OCI-LY1 (cell line): ENCODE data around the gene PADI1.

Experiments used
- H2AFZ ChIP-seq: fragments of 200-600 bp; sonication (generic), shearing (Covaris generic); 2 replicates; pipeline ENCODE4 v1.6.0; 2014; ENCODE audit warnings: antibody characterized with exemption, mild to moderate bottlenecking, low read length
- H3F3A ChIP-seq: fragments of 200-600 bp; sonication (generic), shearing (Covaris generic); 2 replicates; pipeline ENCODE4 v1.6.0; 2014; ENCODE audit warnings: mild to moderate bottlenecking, antibody characterized with exemption, low read length, moderate library complexity; ENCODE audit not compliant: insufficient read depth
- H3K27ac ChIP-seq: fragments of 200-600 bp; sonication (generic); 2 replicates; pipeline ENCODE4 v1.5.1; 2014; ENCODE audit warnings: low read length, mixed run types, mild to moderate bottlenecking, low read depth; ENCODE audit not compliant: poor library complexity, severe bottlenecking
- H3K27me3 ChIP-seq: fragments of 200-600 bp; sonication (generic); 2 replicates; pipeline ENCODE4 v1.6.0; 2014; ENCODE audit warnings: antibody characterized with exemption, mild to moderate bottlenecking, low read length, moderate library complexity; ENCODE audit not compliant: insufficient read depth
- H3K36me3 ChIP-seq: fragments of 200-600 bp; sonication (generic); 2 replicates; pipeline ENCODE4 v1.6.1; 2014; ENCODE audit warnings: mild to moderate bottlenecking, antibody characterized with exemption, low read length, moderate library complexity, mixed read lengths; ENCODE audit not compliant: insufficient read depth
- H3K4me1 ChIP-seq: fragments of 200-600 bp; sonication (generic); 2 replicates; pipeline ENCODE4 v1.5.1; 2014; ENCODE audit warnings: mild to moderate bottlenecking, low read length, moderate library complexity; ENCODE audit not compliant: insufficient read depth, severe bottlenecking
- H3K4me2 ChIP-seq: fragments of 200-600 bp; sonication (generic), shearing (Covaris generic); 2 replicates; pipeline ENCODE4 v1.6.1; 2014; ENCODE audit warnings: low read length
- H3K4me3 ChIP-seq: fragments of 200-600 bp; sonication (generic); 2 replicates; pipeline ENCODE4 v1.5.1; 2014; ENCODE audit warnings: low read length, low read depth, mild to moderate bottlenecking, mixed read lengths; ENCODE audit not compliant: poor library complexity, severe bottlenecking
- H3K79me2 ChIP-seq: fragments of 200-600 bp; shearing (Covaris generic); 2 replicates; pipeline ENCODE4 v1.6.1; 2016; ENCODE audit warnings: mixed run types, low read length, mixed read lengths; ENCODE audit not compliant: insufficient read depth
- H3K9ac ChIP-seq: fragments of 200-600 bp; sonication (generic), shearing (Covaris generic); 2 replicates; pipeline ENCODE4 v1.6.1; 2014; ENCODE audit warnings: mild to moderate bottlenecking, low read length, mixed read lengths
- H3K9me2 ChIP-seq: fragments of 200-600 bp; sonication (generic), shearing (Covaris generic); 2 replicates; pipeline ENCODE4 v1.6.1; 2014; ENCODE audit warnings: low read depth, mild to moderate bottlenecking, low read length, mixed read lengths
- H3K9me3 ChIP-seq: fragments of 200-600 bp; shearing (Covaris generic); 2 replicates; pipeline ENCODE4 v1.6.1; 2014; ENCODE audit warnings: low read length, mixed read lengths
- H4K20me1 ChIP-seq: fragments of 200-600 bp; sonication (generic), shearing (Covaris generic); 2 replicates; pipeline ENCODE4 v1.6.0; 2016; ENCODE audit warnings: mild to moderate bottlenecking, low read length; ENCODE audit not compliant: insufficient read depth
- EZH2 ChIP-seq: fragments of 200-600 bp; sonication (generic), shearing (Covaris generic); IDR thresholded peaks from 2 replicates; pipeline ENCODE4 v1.8.0; 2017; ENCODE audit warnings: borderline replicate concordance, mixed run types, mild to moderate bottlenecking, antibody characterized with exemption, low read length, moderate library complexity, mixed read lengths
- TF ChIP-seq, protein P1 (sequence below): fragments of 200-600 bp; sonication (generic), shearing (Covaris generic); IDR thresholded peaks from 2 replicates; pipeline ENCODE4 v1.5.1; 2017; ENCODE audit warnings: mild to moderate bottlenecking, antibody characterized with exemption, low read length, moderate library complexity, mixed read lengths

PADI1 gene

DNA sequence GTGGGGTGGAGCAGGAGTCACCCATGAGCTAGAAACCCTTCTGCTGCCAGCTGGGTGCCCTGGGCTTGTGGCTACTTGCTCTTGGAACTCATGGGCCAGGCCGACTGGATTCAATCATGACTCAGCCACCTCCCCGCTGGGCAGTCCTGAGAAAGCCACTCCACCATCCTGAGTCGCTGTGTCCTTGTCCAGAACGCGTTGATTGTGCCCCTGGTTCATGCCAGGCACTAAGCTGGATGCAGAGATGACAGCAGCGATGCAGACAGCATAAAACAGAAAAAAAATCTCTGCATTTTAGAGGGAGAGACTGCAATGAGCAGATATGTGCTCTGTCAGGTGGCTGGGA is 10.6 kb downstream of the PADI1 start:
- Histone ChIP-seq H4K20me1 (no peaks in the 10 kb centered on the region), H3K9me3 (no peaks in the 10 kb centered on the region), H3K27ac (no peak overlapping the region), H3K4me1 (no peaks in the 10 kb centered on the region), H3K36me3 (no peaks in the 10 kb centered on the region), H3K4me3 (no peak overlapping the region), H3K27me3 (no peaks in the 10 kb centered on the region; the same call in 1 of the 2 replicates), H3F3A (no peaks in the 10 kb centered on the region), H3K4me2 (no peak overlapping the region), H3K9me2 (no peaks in the 10 kb centered on the region), H3K79me2 (no peaks in the 10 kb centered on the region), H3K9ac (no peak overlapping the region), H2AFZ (no peak overlapping the region)
- TF ChIP-seq, protein P1, sequence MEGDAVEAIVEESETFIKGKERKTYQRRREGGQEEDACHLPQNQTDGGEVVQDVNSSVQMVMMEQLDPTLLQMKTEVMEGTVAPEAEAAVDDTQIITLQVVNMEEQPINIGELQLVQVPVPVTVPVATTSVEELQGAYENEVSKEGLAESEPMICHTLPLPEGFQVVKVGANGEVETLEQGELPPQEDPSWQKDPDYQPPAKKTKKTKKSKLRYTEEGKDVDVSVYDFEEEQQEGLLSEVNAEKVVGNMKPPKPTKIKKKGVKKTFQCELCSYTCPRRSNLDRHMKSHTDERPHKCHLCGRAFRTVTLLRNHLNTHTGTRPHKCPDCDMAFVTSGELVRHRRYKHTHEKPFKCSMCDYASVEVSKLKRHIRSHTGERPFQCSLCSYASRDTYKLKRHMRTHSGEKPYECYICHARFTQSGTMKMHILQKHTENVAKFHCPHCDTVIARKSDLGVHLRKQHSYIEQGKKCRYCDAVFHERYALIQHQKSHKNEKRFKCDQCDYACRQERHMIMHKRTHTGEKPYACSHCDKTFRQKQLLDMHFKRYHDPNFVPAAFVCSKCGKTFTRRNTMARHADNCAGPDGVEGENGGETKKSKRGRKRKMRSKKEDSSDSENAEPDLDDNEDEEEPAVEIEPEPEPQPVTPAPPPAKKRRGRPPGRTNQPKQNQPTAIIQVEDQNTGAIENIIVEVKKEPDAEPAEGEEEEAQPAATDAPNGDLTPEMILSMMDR, result no peak
- TF ChIP-seq EZH2, result no peak

DNA sequence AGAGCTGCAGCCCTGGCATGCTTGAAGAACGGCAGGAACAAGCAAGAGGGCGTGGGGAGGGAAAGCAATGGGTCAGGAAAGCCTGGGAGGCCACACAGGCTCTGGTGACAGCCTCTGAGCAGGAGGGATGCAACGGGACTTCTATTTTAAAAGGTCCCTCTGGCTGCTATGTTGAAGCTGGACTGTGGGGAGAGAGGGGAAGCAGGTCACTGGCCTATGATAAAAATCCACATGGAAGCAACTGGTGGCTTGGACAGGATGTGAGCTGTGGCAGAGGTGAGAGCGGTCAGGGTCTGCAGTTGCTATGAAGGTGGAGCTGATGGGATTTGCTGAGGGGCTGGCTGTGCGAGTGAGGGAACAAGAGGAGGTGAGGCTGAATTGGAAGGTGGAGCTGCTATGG is 11.2 kb downstream of the PADI1 start:
- no peak overlapping the region for H2AFZ ChIP-seq
- H3K4me2 ChIP-seq, result no peak overlapping the region

DNA sequence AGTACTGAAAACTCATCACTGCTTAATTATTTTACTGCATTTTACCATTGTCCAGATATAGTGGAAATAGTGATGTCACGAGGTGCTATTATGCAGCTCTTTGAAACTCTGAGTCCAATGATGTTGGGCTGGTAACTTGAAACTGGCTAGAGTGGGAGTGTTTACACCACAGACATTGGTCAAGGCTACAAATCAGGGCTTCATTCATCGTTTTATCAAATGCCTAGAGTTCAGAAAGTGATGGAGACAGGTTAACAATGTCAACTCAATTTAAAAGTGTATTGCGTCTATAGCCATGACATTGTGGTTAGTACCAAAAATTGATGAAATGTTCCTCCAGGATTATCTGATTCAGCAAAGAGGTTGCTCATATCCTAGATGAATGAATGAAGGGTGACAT is 12.7 kb downstream of the PADI1 start:
- Histone ChIP-seq H4K20me1 (no peaks in the 10 kb centered on the region), H3K27ac (no peak overlapping the region), H3K4me2 (no peak overlapping the region), H3K4me3 (no peak overlapping the region), H3K79me2 (no peaks in the 10 kb centered on the region), H3F3A (no peaks in the 10 kb centered on the region), H3K9me3 (no peaks in the 10 kb centered on the region), H3K9ac (no peak overlapping the region), H3K4me1 (no peaks in the 10 kb centered on the region), H3K9me2 (no peaks in the 10 kb centered on the region), H3K36me3 (no peaks in the 10 kb centered on the region), H2AFZ (no peak overlapping the region), H3K27me3 (no peaks in the 10 kb centered on the region; the same call in 1 of the 2 replicates)
- no peak for TF ChIP-seq EZH2

More for the DNA sequence above, 11.2 kb downstream of the PADI1 start:
- no peak overlapping the region for H3K27ac ChIP-seq
- no peaks in the 10 kb centered on the region for H4K20me1 ChIP-seq
- no peak overlapping the region for H3K4me3 ChIP-seq
- no peaks in the 10 kb centered on the region for H3K79me2 ChIP-seq
- H3K9ac ChIP-seq, result no peak overlapping the region
- H3K36me3 ChIP-seq, result no peaks in the 10 kb centered on the region
- H3K4me1 ChIP-seq, result no peaks in the 10 kb centered on the region
- H3F3A ChIP-seq, result no peaks in the 10 kb centered on the region
- no peaks in the 10 kb centered on the region for H3K9me2 ChIP-seq
- TF ChIP-seq, protein P1, result no peak
- no peak for TF ChIP-seq EZH2
- H3K9me3 ChIP-seq, result no peaks in the 10 kb centered on the region
- no peaks in the 10 kb centered on the region; the same call in 1 of the 2 replicates for H3K27me3 ChIP-seq

DNA sequence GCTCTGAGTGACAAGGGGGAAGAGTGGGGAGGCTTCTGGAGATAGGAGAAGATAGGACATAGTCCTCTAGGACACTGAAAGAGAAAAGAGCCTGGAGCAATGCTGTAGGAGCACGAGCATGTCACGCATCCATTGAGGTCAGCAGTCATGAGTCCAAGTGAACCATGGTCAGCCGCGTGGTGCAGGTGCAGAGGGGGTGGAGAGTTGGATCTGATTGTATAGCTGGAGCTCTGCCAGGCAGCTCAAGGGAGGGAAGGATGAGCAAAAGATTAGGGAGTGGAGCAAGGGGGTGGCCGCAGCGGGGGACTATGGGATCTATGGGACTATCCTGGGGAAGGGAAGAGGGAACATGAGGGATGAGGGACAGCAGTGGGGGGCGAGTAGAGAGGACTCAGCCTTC is 14.0 kb downstream of the PADI1 start:
- Histone ChIP-seq H3K4me1 (no peaks in the 10 kb centered on the region), H3K4me3 (no peak overlapping the region), H2AFZ (no peak overlapping the region), H3K9ac (no peak overlapping the region), H3K9me3 (no peaks in the 10 kb centered on the region), H3K79me2 (no peaks in the 10 kb centered on the region), H3K4me2 (no peak overlapping the region), H3K27me3 (no peaks in the 10 kb centered on the region; the same call in 1 of the 2 replicates), H3F3A (no peaks in the 10 kb centered on the region), H3K9me2 (no peaks in the 10 kb centered on the region), H4K20me1 (no peaks in the 10 kb centered on the region), H3K27ac (no peak overlapping the region), H3K36me3 (no peaks in the 10 kb centered on the region)
- TF ChIP-seq EZH2, result no peak
- TF ChIP-seq, protein P1, result no peak
